Spleen (tissue), 11 donors: ENCODE results near the gene ZNF653. TPM values are rescaled to one million over a fixed set of nuclear protein-coding genes. Genes with fewer than 3 reads are reported as not detected.

ENCODE experiments used
- DNase-seq: peaks from one replicate; pipeline ENCODE4 v3.0.0-alpha.2; 2020
- H3K27ac ChIP-seq, 8 donors: fragments of 200-600 bp; sonication (generic) in 7 of 8; 1 replicate in 4 of 8; 2 replicates in 4 of 8; pipeline versions ENCODE4 v1.5.0 to v1.8.0; 2016 to 2021; ENCODE audit warnings: inconsistent platforms in 4 of 8, mild to moderate bottlenecking in 4 of 8, moderate library complexity in 1 of 8
- H3K27me3 ChIP-seq, 7 donors: fragments of 200-600 bp; sonication (generic) in 6 of 7; replicated peaks in 1 of 7; 1 replicate in 4 of 7; 2 replicates in 3 of 7; pipeline versions ENCODE4 v1.5.0 to v1.8.0; 2016 to 2021; ENCODE audit warnings: inconsistent platforms in 3 of 7, mild to moderate bottlenecking in 1 of 7
- H3K36me3 ChIP-seq, 6 donors: fragments of 200-600 bp; sonication (generic) in 5 of 6; 1 replicate in 4 of 6; 2 replicates in 2 of 6; pipeline versions ENCODE4 v1.5.0 to v1.8.0; 2016 to 2021; ENCODE audit warnings: inconsistent platforms in 2 of 6
- H3K4me1 ChIP-seq, 6 donors: fragments of 200-600 bp; sonication (generic) in 5 of 6; 1 replicate in 3 of 6; 2 replicates in 3 of 6; pipeline versions ENCODE4 v1.5.0 to v1.8.0; 2016 to 2021; ENCODE audit warnings: inconsistent platforms in 3 of 6
- H3K4me3 ChIP-seq, 8 donors: fragments of 200-600 bp; sonication (generic) in 7 of 8; 1 replicate in 4 of 8; 2 replicates in 4 of 8; pipeline versions ENCODE4 v1.5.0 to v1.8.0; 2016 to 2021; ENCODE audit warnings: inconsistent platforms in 4 of 8, mild to moderate bottlenecking in 4 of 8, moderate library complexity in 2 of 8
- H3K9me3 ChIP-seq, 8 donors: fragments of 200-600 bp; sonication (generic) in 7 of 8; 1 replicate in 4 of 8; 2 replicates in 4 of 8; pipeline versions ENCODE4 v1.5.0 to v1.8.0; 2016 to 2021; ENCODE audit warnings: inconsistent platforms in 4 of 8
- CTCF ChIP-seq, 11 experiments: fragments of 200-600 bp in 7 of 11; fragments of 450-650 bp in 4 of 11; sonication (generic) in 4 of 11; IDR thresholded peaks in 8 of 11; conservative IDR thresholded peaks in 3 of 11; 1 replicate in 7 of 11; 2 replicates in 4 of 11; pipeline versions ENCODE4 v1.4.0 to v1.8.0; 2016 to 2021; ENCODE audit warnings: antibody characterized with exemption in 11 of 11, inconsistent platforms in 4 of 11, mild to moderate bottlenecking in 1 of 11
- POLR2A ChIP-seq, 3 donors: fragments of 450-650 bp; IDR thresholded peaks; one replicate each; pipeline ENCODE4 v1.5.1; 2017; ENCODE audit warnings: antibody characterized with exemption in 3 of 3, mild to moderate bottlenecking in 1 of 3
- POLR2AphosphoS5 ChIP-seq, 3 donors: sonication (generic); formaldehyde crosslinking; IDR thresholded peaks; one replicate each; pipeline ENCODE4 v1.5.1; 2017; ENCODE audit warnings: antibody characterized with exemption in 3 of 3
- whole genome bisulfite sequencing, 5 donors: extraction: QIAGEN DNeasy Blood & Tissue Kit in 3 of 5; methylation state at CpG; one replicate each; pipeline versions ENCODE4 v1.1.5 to v1.1.7; 2013 to 2018; 5-methylcytosine and 5-hydroxymethylcytosine counted together
- intact Hi-C: fragments of 100-400 bp; cut with DNase I; formaldehyde crosslinking; loops from one replicate; pipeline ENCODE4 v1.15.0; 2023; ENCODE audit warnings: low total_unique reads
- polyA plus RNA-seq, 3 donors: library from polyadenylated mRNA; stranded (reverse); fragments of 200-250 nt; gene quantifications; one replicate each; pipeline ENCODE4 v1.2.1, GENCODE V29; 2013
- total RNA-seq, 7 donors: library from RNA; depleted of rRNA in 3 of 7; stranded (reverse); fragments of >200 nt in 3 of 7; fragmentation: NEBNext Ultra II Directional in 4 of 7; extraction: Animal tissue kit (Norgen Biotek cat#: 25700) in 4 of 7; gene quantifications; one replicate each; pipeline versions ENCODE4 v1.1.0 to v1.2.1, GENCODE V29; 2016 to 2021
- donor health status: healthy with polysubstance abuse.
- donor health status: DM: no; HTN: no; CAD: no; lungs with moderate emphysema.
- donor health status: DM: no; HTN: no; CAD: no.
- donor health status: Bipolar disorder and iron deficiency.
- donor health status: healthy.
- donor health status: DM: no; HTN: no; CAD: no.
- donor health status: DM: yes; HTN: yes; CAD: no.

The ZNF653 gene
- total and polyA plus RNA-seq, 10 donors = 3.5 to 11.8 (median 8.9) TPM

DNA sequence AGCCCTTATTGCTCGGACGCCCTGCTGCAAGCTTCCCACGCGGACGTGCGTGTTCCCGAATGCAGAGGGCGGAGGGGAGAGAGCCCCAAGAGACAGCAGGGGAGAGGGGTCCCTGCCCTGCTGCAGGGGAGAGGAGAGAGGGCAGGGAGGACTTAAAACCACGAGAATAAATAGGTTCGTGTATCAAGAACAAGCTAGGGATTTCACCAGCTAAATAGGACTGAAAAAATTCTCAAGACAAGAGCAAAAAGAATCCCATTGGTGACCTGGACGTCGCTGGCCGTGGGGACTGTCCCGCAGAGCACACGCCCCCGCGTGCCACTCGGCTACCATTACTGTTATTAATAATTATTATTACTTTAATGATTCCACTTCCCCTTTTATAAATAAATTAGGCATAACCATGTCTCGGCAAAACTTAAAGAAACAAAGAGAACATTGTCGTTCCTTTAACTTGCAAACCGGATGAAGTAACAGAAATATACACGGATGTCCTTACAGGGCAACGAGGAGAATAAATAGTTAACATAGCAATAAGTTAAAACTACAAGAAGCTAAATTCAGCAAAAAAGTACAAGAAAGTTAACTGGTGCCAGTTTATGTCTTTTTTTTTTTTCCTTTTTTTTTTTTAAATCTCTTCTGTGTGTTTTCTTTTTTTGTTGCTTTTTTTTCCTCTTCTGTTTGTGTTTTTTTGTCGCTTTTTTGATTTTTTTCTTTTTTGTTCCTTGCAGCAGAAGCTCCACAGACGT lies 53.6 kb downstream of the ZNF653 start:
- no peak overlapping the region for H3K27ac ChIP-seq
- peaks cover 0 to 11% (median 0%) of the 10 kb centered on the region in 7 donors for H3K27me3 ChIP-seq
- TF ChIP-seq CTCF (IDR thresholded peaks at IDR 0.05 in 8 of 11, conservative IDR thresholded peaks at IDR 0.05 in 3 of 11) (no peak), POLR2A (IDR thresholded peaks at IDR 0.05) (no peak), POLR2AphosphoS5 (IDR thresholded peaks at IDR 0.05) (no peak)
- H3K36me3 ChIP-seq = peaks cover 4 to 42% (median 39%) of the 10 kb centered on the region in 6 donors
- WGBS, 5 donors = 53 to 70% (median 57%) methylated on average over 25 of the region's 25 CpGs
- DNase-seq = no peak
- H3K9me3 ChIP-seq = no peaks in the 10 kb centered on the region
- intact Hi-C loops = no loop called here
- H3K4me3 ChIP-seq = no peak overlapping the region
- peaks cover 0 to 7% (median 3%) of the 10 kb centered on the region in 6 donors for H3K4me1 ChIP-seq

DNA sequence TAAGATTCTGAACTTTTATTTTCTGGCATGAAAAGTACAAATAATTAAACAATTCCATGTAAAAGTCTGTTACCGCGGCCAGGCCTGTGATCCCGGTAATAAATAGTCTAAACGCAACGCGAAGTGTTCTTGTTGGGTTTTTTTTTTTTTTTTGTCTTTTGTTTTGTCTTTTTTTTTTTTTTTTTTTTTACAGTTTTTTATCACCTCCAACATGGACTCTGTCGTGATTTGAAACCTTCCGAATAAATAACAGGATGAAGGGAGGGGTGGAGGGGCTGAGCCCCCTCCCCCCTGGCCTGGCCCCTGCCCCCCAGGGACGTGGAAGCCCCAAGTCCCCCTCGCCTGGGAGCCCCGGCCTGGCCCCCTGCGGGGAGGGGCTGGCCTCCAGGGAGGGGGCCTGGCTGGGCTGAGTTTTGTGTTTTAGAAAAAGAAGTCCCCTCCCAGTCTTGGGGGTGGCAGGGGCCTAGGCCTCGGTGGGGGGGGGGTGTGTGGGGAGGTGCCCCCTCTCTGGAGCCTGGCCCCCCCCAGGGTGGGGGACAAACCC lies 54.2 kb downstream of the ZNF653 start:
- 55 to 71% (median 65%) methylated on average over 12 to 13 of the region's 13 CpGs for WGBS, 5 donors
- TF ChIP-seq CTCF (IDR thresholded peaks at IDR 0.05 in 8 of 11, conservative IDR thresholded peaks at IDR 0.05 in 3 of 11) (no peak), POLR2AphosphoS5 (IDR thresholded peaks at IDR 0.05) (no peak), POLR2A (IDR thresholded peaks at IDR 0.05) (no peak)

GRCh38 chr19:11450570-11451326 lies 54.9 kb downstream of the ZNF653 start:
- no peak overlapping the region for H3K27ac ChIP-seq
- peaks cover 0 to 11% (median 0%) of the 10 kb centered on the region in 7 donors for H3K27me3 ChIP-seq
- no peak for DNase-seq
- intact Hi-C loops = no loop called here
- H3K4me3 ChIP-seq = no peak overlapping the region
- H3K36me3 ChIP-seq = peaks cover 4 to 54% (median 51%) of the 10 kb centered on the region in 6 donors
- 94 to 95% (median 94%) methylated on average over 19 to 21 of the region's 21 CpGs for WGBS, 5 donors
- no peaks in the 10 kb centered on the region for H3K9me3 ChIP-seq
- no peak for TF ChIP-seq POLR2AphosphoS5 (IDR thresholded peaks at IDR 0.05)
- no peak for TF ChIP-seq CTCF (IDR thresholded peaks at IDR 0.05 in 8 of 11, conservative IDR thresholded peaks at IDR 0.05 in 3 of 11)
- no peak for TF ChIP-seq POLR2A (IDR thresholded peaks at IDR 0.05)
- H3K4me1 ChIP-seq = peaks cover 0 to 17% (median 3%) of the 10 kb centered on the region in 6 donors

More for the DNA sequence above, 54.2 kb downstream of the ZNF653 start:
- peaks cover 0 to 11% (median 0%) of the 10 kb centered on the region in 7 donors for H3K27me3 ChIP-seq
- H3K36me3 ChIP-seq = peaks cover 4 to 48% (median 45%) of the 10 kb centered on the region in 6 donors
- no peak for DNase-seq
- H3K4me3 ChIP-seq = no peak overlapping the region
- intact Hi-C loops = no loop called here
- no peak overlapping the region for H3K27ac ChIP-seq
- H3K9me3 ChIP-seq = no peaks in the 10 kb centered on the region
- H3K4me1 ChIP-seq = peaks cover 0 to 11% (median 3%) of the 10 kb centered on the region in 6 donors
